Activated CD4-positive, alpha-beta T cell treated with anti-CD3 and anti-CD28 coated beads, Interleukin-2, amount 50 U/mL, for 24 hours (primary cell): ENCODE measurements around the gene RHBDL3.
"Not testable (repeated sequence)": the region's sequence is repeated elsewhere in the genome, so short reads cannot be mapped to it uniquely, and the experiment has no call there.

Source experiments
- DNase-seq, 2 donors: peaks; one replicate each; pipeline ENCODE4 v3.0.0-alpha.2; 2020; ENCODE audit warnings: low read depth in 1 of 2, low spot score in 1 of 2

RHBDL3 gene

DNA sequence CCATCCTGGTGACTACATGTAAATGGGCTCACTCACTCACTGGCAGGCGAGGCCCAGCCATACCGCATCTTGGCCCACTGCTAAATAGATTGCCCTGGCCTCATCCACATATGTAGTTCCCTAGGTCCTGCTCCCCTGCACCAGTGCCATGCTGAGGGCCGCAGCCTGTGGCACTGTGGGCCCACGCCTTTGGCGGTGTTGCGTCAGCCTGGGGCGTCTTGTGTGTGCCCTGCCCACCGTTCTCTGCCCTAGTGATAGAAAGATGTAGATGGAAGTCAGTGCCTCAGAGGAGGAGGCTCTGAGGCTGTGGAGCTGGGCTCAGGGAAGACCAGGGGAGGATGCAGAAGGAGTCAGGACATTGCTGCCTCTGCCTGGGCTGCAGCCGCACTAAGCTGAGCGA, 57.4 kb downstream of the RHBDL3 start:
- no peak for DNase-seq

DNA sequence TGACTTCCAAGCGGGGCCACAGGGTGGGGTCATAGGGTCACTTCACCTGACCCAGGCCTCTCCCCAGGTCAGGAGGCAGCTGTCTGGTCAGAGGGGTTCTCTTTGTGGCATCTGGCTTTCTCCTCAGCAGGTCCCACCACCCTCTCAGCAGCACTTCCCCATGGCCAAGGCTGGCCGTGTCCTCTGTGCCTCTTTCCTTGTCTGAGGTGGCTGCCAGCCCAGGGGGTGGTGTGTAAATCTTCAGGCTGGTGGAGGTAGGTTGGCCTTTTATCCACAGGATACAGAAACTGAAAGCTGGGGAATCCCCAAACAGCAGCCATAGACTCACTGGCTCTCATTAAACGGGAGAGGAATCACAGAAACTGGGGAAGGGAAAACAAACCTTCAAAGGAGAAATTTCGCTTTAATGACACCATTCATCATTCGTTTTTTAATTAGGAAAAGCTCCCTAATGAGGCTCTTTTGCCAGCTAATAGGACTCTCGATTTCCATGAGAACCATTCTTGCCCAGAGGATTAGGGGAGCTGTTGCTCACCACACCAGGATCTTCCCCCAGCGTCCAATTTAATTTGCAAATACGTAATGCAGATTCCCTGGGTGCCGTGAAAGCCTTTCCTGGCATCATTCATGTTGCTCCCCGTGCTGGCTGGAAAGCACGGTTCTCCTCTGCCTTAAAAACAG, 58.3 kb downstream of the RHBDL3 start:
- no peak for DNase-seq

DNA sequence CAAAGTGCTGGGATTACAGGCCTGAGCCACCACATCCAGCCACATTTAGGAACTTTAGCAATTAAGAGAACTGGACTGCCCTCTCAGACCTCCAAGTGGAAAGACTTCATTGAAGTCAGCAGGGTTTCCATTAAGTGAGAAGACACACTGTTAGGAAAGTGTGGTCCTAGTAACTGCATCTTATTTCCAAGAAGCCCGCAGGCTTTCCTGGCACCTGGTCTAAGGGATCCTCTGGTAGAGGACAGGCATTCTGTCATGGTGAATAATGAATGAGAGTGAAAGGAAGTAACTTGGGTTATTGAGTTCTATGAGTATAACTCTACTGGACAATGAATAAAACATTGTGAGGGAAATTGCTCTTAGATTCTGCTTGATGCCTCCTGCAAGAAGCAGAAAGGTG, 62.3 kb downstream of the RHBDL3 start:
- no peak for DNase-seq

DNA sequence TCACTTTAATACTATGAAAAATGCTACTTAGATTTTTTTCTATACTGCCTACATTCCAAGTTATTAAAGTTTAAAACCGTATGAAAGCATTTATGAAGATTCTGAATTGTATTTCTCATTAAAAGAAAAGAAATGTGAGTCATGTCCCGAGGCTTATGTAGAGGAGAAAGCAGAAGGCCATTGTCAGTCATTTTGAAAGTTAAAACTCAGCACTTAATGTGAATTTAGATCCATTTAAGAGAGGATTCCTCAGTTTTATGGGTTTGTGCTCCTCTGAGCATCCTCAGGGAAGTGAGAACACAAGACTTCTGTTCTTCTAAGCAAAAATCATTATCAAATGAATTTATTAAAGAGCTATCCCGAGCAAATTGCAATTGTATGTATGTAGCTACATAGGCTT, 64.5 kb downstream of the RHBDL3 start:
- DNase-seq, result no peak

DNA sequence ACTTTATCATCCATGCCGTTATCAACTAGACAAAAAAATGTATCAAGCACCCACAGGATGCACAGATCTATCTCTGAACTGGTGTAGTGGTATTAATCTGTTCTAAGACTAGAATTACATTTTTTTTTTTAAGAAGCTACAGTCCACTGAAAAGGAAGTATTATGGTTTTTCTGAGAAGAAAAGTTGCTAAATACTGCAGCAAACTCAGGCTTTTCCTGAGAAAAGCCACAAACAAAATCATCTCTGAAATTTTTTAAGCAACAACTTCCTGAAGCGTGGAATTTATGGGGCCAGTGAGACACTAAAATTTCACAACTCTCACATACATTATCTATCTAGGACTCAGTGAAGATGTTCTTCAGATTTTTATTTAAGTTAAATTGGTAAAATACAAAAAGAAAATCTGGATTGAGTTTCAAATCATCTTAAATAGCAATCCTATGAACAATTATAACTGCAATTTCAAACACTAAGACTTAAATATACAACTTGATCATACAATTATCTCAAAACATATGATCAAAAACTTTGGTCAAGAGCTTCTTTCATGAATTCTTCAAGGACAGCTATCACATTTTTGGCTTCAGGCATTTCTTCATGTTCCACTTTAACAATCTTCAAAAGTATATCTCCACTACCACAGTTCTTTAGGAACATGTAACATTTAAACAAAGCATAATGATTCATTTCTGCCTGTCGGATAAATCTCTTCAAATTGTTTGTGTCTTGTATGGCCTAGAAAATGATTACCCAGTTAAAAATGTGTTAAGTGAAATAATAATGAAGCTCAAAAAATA, 65.8 kb downstream of the RHBDL3 start:
- no peak for DNase-seq

DNA sequence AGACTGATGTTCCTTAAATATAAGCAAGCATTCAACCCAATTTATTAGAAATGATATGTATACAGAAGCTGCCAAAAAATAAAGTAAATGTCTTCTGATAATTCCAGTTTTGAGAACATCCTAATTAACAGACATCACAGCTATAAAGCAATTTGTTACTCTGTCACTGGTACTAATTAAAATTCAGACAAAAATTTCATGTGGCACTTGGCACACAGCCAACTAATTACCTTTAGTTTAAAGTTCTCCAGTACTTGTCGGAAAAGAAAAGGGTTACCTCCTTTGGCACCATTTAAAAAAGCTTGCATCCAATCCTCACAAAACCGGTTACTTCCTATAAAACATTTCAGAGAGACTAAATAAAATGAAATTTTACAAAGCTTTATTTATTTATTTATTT, 67.6 kb downstream of the RHBDL3 start:
- DNase-seq, result no peak

DNA sequence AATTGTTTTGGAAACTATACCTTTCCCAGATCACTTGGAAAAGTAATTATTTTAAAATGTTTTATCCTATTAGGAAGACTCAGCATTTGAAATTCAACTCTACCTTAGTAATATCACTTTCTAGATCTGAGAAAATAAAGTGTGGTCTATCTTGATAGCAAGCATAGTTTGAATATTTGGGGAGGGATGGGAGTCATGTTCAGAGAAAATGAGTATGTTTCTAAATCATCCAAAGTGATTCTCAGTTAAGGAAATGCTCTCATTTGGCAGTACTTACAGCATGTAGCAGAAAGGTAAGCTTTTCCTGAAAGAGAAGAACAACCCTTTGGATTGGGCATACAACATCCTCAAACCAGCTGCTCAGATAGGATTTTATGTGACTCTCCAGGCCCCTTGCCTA, 69.4 kb downstream of the RHBDL3 start:
- no peak for DNase-seq

DNA sequence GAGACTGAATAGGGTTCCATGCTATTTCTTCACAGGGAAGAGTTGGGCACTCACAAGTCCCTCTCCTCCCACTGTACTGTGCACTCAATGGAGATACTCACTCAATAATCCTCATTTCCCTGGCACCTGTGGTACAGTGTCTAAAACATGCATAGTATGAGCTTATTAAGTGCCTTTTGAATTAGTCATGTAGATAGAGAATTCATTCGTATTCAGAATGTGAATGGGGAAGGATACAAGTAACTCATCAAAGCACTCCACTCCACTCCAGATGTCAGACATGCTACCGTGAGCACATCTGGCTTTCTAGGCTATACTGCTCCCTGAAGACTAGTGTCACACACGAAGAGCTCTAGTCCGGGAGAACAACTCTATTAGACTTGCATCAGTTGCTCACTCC, 70.1 kb downstream of the RHBDL3 start:
- no peak for DNase-seq

DNA sequence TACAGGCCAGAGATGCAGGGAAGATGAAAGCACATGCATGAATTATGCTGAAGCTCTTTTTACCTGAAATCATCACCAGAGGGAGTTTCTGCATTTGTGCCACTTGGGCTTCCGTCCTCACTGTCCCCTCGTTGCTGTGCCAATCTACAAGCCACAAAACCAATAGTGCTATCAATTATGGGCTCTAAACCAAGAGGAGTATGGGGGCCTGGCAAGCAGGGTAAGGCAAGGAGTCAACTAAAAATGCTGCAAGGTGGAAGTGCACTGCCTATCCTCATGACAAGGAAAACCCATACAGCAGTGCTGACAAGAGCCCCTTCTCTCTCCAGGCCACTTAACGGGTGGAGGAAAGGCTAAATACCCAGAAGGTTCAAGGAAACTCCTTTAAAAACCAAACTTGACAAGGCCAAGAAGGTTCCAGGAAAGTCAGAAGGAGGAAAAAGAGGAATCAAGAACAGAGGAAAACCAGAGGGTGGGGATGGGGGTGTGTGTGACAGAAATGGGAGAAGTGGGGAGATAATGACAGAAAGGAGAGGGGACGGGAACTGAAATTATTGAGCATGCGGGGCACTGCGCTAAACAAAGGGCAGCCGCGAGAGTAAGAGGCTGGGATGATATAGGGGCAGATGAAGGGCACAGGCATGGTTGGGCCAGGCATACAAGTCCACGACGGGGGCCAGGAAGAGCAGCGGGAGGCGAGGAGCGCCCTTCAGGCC, 75.7 kb downstream of the RHBDL3 start:
- peak in 1 of 2 donors; percentile 37 for DNase-seq

DNA sequence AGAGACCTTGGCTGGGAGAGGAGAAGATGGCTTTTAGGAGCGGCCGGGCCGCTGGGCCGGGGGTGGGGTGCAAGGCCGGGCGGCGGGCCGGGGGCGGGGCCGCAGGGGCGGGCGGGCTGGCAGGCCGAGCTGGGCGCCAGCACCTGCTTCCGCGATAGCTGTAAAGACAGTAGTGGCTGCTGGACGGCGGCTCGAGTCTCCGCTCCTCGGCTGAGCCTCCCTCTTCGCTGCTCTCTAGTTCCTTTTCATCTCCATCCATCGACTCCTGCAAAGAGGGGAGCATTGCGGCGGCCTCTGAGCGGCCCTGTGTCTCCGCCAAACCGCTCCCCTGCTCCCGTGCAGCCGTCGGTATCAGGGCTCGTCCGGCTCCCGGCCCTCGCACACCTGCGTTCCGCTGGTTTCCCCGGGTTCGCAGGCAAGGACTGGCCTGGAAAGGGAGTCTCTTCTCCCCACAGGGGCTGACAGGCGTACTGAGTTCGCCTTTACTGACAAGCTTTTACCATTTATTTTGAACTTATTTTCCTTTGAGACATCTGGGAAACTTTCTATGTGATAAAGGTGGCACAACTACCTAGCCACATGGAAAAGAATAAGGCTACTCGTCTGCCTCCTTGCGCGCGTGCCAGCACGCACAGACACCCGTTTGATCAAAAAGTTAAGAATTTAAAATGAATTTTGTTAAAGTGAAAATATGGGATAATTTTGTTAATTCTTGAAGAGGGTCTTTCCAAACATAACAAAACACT, 76.4 kb downstream of the RHBDL3 start, which contains the start of gene C17orf75:
TSS of gene C17orf75 (minus strand) at position 317 of the 746 bp plus-strand sequence. CDS start at position 283, 34 bp downstream.
- DNase-seq, result peak; percentile 67 to 76

DNA sequence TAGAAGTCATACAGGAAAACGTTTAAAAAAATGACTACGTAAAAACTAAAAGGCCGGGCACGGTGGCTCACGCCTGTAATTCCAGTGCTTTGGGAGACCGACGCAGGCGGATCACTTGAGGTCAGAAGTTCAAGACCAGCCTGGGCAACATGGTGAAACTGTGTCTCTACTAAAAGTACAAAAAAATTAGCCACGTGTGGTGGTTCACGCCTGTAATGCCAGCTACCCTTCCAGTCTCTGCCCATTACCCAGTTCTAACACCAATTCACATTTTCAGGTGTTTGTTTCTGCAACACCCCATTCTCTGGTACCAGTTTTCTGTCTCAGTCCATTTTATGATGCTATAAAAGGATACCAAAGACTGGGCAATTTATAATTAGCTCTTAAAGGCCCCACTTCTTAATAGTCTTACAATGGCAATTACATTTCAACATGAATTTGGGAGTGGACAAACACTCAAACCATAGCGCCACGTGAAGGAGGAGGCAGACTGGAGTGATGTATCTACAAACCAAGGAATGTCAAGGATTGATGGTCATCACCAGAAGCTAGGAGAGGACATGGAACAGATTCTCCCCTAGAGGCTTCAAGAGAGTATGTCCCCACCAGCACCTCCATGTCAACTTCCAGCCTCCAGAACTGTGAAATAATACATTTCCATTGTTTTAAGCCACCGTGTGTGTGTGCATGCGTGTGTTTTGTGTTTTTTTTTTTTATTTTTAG, 77.1 kb downstream of the RHBDL3 start:
- DNase-seq, result no peak

DNA sequence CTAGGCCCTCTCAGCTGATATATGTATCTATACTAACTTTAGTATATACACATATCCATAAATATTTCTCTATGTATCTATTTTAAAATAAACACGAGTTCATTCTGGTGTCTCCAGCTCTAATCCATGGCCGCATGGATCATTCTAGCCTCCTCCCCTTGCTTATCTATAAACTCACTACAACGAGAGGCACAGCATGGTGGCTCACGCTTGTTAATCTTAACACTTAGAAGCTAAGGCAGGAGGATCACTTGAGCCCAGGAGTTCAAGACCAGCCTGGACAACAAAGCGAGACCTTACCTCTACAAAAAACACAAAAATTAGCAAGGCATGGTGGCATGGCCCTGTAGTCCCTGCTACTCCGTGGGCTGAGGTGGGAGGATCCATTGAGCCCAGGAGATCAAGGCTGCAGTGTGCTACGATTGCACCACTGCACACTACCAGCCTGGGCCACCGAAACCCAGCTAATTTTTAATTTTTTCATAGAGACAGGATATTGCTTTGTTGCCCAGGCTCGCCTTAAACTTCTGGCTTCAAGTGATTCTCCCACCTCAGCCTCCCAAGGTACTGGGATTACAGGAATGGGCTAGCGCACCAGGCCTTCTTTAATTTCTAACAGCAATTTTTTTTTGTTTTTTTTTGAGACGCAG, 80.4 kb downstream of the RHBDL3 start:
- no peak for DNase-seq

DNA sequence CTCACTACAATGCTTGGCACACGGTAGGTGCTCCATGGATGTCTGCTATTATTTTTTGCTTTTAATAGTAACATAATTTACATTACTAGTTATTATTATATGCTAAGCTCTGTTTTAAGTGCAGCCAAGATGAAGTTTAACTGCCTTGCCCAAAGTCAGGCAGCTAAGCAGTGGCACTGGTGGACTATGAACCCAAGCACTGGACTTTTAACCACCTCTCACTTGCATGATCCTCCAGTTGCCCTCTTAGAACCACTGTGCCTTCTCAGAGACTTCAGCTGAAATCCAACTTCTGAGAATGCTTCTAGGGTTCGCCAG, 82.8 kb downstream of the RHBDL3 start:
- no peak for DNase-seq

DNA sequence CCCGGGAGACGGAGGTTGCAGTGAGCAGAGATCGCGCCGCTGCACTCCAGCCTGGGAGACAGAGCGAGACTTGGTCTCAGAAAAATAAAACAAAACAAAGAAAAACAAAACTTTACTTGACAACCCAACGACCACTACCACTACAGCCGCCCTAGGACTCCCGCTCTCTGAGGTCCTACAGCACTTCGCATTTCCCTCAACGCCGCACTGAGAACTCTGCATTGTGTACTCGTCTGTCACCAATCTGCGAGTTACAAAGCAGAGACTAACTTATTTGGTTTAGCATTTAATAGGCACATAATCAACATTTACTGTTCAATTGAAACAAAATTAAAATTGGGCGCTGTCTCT, 83.8 kb downstream of the RHBDL3 start:
- no peak for DNase-seq

DNA sequence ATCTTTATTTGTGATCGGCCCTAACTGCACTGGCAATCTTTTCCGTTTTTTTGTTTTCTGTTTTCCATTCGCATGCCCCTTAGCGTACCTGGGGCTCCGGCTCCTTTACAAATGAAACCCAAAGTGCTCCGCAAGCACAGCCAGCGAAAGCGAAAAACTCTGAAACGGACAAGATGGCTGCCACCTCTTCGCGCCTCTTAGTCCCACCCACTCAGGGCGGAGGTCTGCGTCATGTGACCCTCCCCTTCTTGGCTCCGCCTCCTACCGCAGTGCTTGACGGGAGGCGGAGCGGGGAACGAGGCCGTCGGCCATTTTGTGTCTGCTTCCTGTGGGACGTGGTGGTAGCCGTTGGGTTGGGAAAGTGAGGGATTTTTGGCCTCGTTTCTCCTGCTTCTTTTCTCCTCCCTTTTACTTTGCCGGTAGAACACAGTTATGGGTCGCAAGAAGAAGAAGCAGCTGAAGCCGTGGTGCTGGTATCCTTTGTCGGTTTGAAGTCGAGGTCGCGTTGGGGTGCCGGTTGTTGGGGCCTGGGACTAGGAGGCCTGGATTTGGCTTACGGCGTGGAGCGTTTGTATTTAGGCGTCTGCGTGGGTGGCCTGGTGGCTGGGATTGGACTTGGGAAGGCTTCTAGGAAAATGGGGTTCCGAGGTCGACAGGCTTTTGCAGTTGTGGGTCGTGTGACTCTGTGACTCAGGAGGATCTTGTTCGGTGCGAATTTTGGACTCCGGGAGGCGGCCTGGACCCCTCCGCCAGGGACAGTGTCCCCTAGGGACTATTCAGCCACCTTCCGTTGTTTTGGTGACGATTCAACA, 84.4 kb downstream of the RHBDL3 start, which contains the start of gene ZNF207:
TSS of gene ZNF207 (plus strand) at position 304 of the 812 bp plus-strand sequence. CDS start at position 433, 129 bp downstream.
- DNase-seq, result peak; percentile 87 to 94

DNA sequence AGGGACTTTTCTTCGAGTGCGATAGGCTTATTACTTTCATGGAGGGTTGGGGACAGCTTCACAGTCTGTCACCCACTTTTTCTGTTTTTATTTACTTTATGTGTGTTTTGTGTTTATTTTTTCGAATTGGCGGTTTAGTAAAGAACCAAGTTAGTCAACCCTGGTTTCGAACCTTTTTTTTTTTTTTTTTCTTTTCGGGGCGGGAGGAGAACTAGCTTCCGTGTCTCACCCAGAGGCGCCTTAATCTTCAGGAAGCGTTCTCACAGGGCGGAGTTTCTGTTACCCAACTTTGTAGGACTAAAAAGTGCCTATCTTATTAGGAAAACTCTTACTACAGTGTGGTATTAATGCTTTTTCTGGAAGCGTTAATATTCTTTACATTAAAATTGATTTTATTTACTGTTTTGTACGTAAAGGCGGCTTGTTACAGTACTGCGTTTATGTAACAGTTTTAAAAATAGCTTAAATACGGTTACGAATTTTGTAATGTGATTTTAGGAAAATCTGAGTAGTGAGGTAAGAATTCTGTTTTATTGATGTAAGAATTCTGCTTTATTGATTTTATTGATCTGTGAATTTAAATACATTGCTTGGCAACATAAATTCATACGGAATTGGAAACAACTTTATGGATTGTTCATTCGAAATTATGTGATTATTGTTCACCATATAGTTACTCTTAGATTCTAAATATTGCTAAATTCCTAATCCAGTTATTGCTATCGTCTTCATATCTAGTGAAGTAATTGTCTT, 85.2 kb downstream of the RHBDL3 start:
- peak in 1 of 2 donors; percentile 33 for DNase-seq

DNA sequence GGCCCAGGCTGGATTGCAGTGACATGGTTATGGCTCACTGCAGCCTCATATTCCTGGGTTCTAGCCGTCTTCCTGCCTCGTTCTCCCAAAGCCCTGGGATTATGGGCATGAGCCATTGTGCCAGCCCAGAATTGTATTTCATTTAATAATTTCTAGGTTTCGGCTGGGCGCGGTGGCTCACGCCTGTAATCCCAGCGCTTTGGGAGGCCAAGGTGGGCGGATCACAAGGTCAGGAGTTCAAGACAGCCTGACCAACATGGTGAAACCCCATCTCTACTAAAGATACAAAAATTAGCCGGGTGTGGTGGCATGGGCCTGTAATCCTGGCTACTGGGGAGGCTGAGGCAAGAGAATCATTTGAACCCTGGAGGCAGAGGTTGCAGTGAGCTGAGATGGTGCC, 87.1 kb downstream of the RHBDL3 start:
- not testable (repeated sequence) for DNase-seq

DNA sequence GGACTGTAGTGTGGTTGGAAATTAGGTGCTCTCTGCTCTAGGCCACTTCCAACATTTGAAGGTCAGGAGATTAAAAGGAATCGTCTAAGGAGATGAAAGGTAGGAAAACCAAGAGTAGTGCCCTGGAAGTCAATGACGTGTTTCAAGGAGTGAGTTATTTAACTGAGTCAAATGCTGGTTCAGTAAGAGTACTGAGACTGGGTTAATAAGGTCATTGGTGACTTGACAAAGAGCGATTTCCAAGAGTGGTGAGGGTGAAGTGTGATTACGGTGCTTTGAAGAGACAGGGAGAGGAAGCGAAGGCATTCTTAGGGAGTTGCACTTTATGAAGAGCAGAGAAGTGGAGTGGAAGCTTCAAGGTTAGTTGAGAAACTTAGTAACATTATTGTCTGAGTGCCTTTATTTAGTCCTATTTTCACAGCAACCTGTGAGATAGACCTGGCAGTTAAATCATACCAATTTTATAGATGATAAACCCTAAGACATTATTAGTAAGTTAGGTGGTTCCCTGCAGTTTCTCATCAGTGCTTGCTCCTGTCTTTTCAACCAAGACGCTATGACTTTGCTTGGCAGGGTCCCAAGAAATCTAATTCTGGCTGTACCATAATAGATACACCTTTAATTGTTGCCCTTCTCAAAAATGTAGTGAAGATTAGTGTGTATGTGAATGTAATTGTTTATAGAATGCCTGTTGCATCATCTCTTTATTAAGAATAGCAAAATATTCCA, 90.2 kb downstream of the RHBDL3 start:
- no peak for DNase-seq
